Measurements from ENCODE around the gene DNAH14. TPM values are rescaled to one million over a fixed set of nuclear protein-coding genes. Genes with fewer than 3 reads are reported as not detected.
A peak's percentile ranks its signal among the peaks of the same experiment; 100 is the strongest.

DNAH14 gene
- total and polyA plus RNA-seq, 4 donors, result 2.7 to 19.8 (median 9.6) TPM

GRCh38 chr1:225425201-225425786 is 495.8 kb downstream of the DNAH14 start (continued):
- TF ChIP-seq CTCF (IDR thresholded peaks at IDR 0.05; ENCODE audit: low read depth, low read length, missing input control) (no peak), YY1 (IDR thresholded peaks at IDR 0.05) (no peak), NR2F2 (IDR thresholded peaks at IDR 0.05) (no peak), HNF4A (conservative IDR thresholded peaks at IDR 0.05) (no peak)

- 3% methylated on average over 36 of the region's 36 CpGs for WGBS
- no peaks in the 10 kb centered on the region for H3K9me3 ChIP-seq (ENCODE audit: control insufficient read depth in 4 of 4, low read length in 3 of 4)
- no peaks in the 10 kb centered on the region for H3K27me3 ChIP-seq (ENCODE audit: control insufficient read depth in 4 of 4, insufficient read depth in 4 of 4, low read length in 3 of 4)
- peak overlapping the region; percentile 74 to 91 (median 81) for H3K4me3 ChIP-seq (ENCODE audit: low read depth in 1 of 3, low read length in 3 of 3)
- H3K36me3 ChIP-seq (ENCODE audit: control insufficient read depth in 4 of 4, insufficient read depth in 3 of 4, low read depth in 1 of 4, low read length in 3 of 4), result no peaks in the 10 kb centered on the region
- TF ChIP-seq EGR1 (IDR thresholded peaks at IDR 0.05; ENCODE audit: low read depth in 2 of 2), result no peak
- no peak for TF ChIP-seq FOXA1 (IDR thresholded peaks at IDR 0.05)
- no peak for TF ChIP-seq SP1 (IDR thresholded peaks at IDR 0.05)
- peak; percentile 30 for TF ChIP-seq MAX (IDR thresholded peaks at IDR 0.05)
- TF ChIP-seq NR2F2 (IDR thresholded peaks at IDR 0.05), result no peak
- TF ChIP-seq JUND (IDR thresholded peaks at IDR 0.05), result no peak
- peak in 1 of 2 donors; percentile 9 for TF ChIP-seq RAD21 (IDR thresholded peaks at IDR 0.05)
- TF ChIP-seq CTCF (IDR thresholded peaks at IDR 0.05; ENCODE audit: low read depth, low read length, missing input control), result no peak
- no peak for TF ChIP-seq TAF1 (conservative IDR thresholded peaks at IDR 0.05)
- TF ChIP-seq YY1 (IDR thresholded peaks at IDR 0.05), result no peak
- TF ChIP-seq ATF3 (IDR thresholded peaks at IDR 0.05), result no peak
- no peak for TF ChIP-seq ZBTB33 (IDR thresholded peaks at IDR 0.05)
- no peak for TF ChIP-seq HNF4G (IDR thresholded peaks at IDR 0.05)
- TF ChIP-seq FOXA2 (IDR thresholded peaks at IDR 0.05), result no peak
- TF ChIP-seq REST (IDR thresholded peaks at IDR 0.05), result peak; percentile 82
- peak in 1 of 2 donors; percentile 15 for TF ChIP-seq RXRA (IDR thresholded peaks at IDR 0.05)
- no peak for TF ChIP-seq HNF4A (conservative IDR thresholded peaks at IDR 0.05)
- TF ChIP-seq GABPA (IDR thresholded peaks at IDR 0.05 in 1 of 2, conservative IDR thresholded peaks at IDR 0.05 in 1 of 2), result no peak
- H3K27ac ChIP-seq (ENCODE audit: low read depth in 1 of 2, low read length in 2 of 2), result peak overlapping the region; percentile 96 to 98
- peak overlapping the region; percentile 86 to 96 for H3K9ac ChIP-seq (ENCODE audit: low read depth in 1 of 2, low read length in 2 of 2)
- H3K4me1 ChIP-seq (ENCODE audit: control insufficient read depth in 4 of 4, insufficient read depth in 4 of 4, low read length in 3 of 4), result peaks cover 10 to 49% (median 34%) of the 10 kb centered on the region in 4 donors
- DNase-seq (ENCODE audit: low spot score), result peak; percentile 61
Observed at GRCh38 chr1:225426395-225427234, 497.1 kb downstream of the DNAH14 start.
